Suppressor macrophage (primary cell): ENCODE results near the gene SDK1.

Experiments used
- DNase-seq, 4 experiments: peaks; one replicate each; pipeline ENCODE4 v3.0.0-alpha.2; 2020 to 2022

Gene SDK1

GRCh38 chr7:3995187-3995586, 694.1 kb downstream of the SDK1 start:
- no peak for DNase-seq

GRCh38 chr7:3998060-3998459, 697.0 kb downstream of the SDK1 start:
- DNase-seq = no peak

- DNase-seq = no peak
These were observed 699.1 kb downstream of the SDK1 start for GRCh38 chr7:4000139-4000538.

- DNase-seq = no peak
These were observed 699.9 kb downstream of the SDK1 start for GRCh38 chr7:4000934-4001333.

- DNase-seq = no peak
These were observed 700.7 kb downstream of the SDK1 start for GRCh38 chr7:4001742-4002141.

GRCh38 chr7:4003503-4003902, 702.5 kb downstream of the SDK1 start:
- DNase-seq = no peak

- no peak for DNase-seq
These were observed 705.6 kb downstream of the SDK1 start for GRCh38 chr7:4006687-4007086.

- no peak for DNase-seq
These were observed 708.4 kb downstream of the SDK1 start for GRCh38 chr7:4009211-4010060.

GRCh38 chr7:4010061-4010605, 709.1 kb downstream of the SDK1 start:
- DNase-seq = no peak

GRCh38 chr7:4010923-4011656, 710.0 kb downstream of the SDK1 start:
- no peak for DNase-seq

- DNase-seq = no peak
These were observed 712.7 kb downstream of the SDK1 start for GRCh38 chr7:4013793-4014192.

GRCh38 chr7:4014346-4015050, 713.4 kb downstream of the SDK1 start:
- no peak for DNase-seq

- no peak for DNase-seq
These were observed 714.3 kb downstream of the SDK1 start for GRCh38 chr7:4015371-4015770.

GRCh38 chr7:4015996-4016395, 714.9 kb downstream of the SDK1 start:
- DNase-seq = no peak

GRCh38 chr7:4017081-4017480, 716.0 kb downstream of the SDK1 start:
- DNase-seq = no peak

GRCh38 chr7:4017785-4018184, 716.7 kb downstream of the SDK1 start:
- no peak for DNase-seq

GRCh38 chr7:4018601-4019316, 717.7 kb downstream of the SDK1 start:
- no peak for DNase-seq

- no peak for DNase-seq
These were observed 719.0 kb downstream of the SDK1 start for GRCh38 chr7:4020086-4020485.

GRCh38 chr7:4021413-4021812, 720.4 kb downstream of the SDK1 start:
- DNase-seq = no peak

- no peak for DNase-seq
These were observed 721.2 kb downstream of the SDK1 start for GRCh38 chr7:4022265-4022664.

GRCh38 chr7:4023502-4023901, 722.5 kb downstream of the SDK1 start:
- DNase-seq = no peak

- DNase-seq = no peak
These were observed 723.1 kb downstream of the SDK1 start for GRCh38 chr7:4024133-4024532.
